Lower leg skin (tissue), 3 donors: ENCODE data around the gene NBEAL1.
"Not testable (repeated sequence)": the region's sequence is repeated elsewhere in the genome, so short reads cannot be mapped to it uniquely, and the experiment has no call there.

ENCODE experiments used
- POLR2A ChIP-seq, 2 donors: fragments of 450-650 bp; IDR thresholded peaks; one replicate each; pipeline ENCODE4 v1.6.1; 2016 to 2017; ENCODE audit warnings: antibody characterized with exemption in 2 of 2, mild to moderate bottlenecking in 1 of 2, moderate library complexity in 1 of 2
- TF ChIP-seq, protein P1 (sequence below), 3 donors: fragments of 450-650 bp; IDR thresholded peaks; one replicate each; pipeline ENCODE4 v1.5.1; 2016; ENCODE audit warnings: antibody characterized with exemption in 3 of 3, mild to moderate bottlenecking in 3 of 3, moderate library complexity in 2 of 3

DNA sequence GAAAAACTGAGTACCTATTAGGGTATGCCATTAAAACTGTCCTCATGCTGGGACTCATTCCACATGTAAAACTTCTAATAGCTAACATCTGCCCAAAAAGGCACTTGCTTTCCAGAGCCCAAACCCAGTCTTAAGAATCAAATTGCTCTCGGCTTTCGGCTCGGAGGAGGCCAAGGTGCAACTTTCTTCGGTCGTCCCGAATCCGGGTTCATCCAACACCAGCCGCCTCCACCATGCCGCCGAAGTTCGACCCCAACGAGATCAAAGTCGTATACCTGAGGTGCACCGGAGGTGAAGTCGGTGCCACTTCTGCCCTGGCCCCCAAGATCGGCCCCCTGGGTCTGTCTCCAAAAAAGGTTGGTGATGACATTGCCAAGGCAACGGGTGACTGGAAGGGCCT lies 175.9 kb downstream of the NBEAL1 start:
- TF ChIP-seq POLR2A (IDR thresholded peaks at IDR 0.05): not testable (repeated sequence)
- TF ChIP-seq, protein P1, sequence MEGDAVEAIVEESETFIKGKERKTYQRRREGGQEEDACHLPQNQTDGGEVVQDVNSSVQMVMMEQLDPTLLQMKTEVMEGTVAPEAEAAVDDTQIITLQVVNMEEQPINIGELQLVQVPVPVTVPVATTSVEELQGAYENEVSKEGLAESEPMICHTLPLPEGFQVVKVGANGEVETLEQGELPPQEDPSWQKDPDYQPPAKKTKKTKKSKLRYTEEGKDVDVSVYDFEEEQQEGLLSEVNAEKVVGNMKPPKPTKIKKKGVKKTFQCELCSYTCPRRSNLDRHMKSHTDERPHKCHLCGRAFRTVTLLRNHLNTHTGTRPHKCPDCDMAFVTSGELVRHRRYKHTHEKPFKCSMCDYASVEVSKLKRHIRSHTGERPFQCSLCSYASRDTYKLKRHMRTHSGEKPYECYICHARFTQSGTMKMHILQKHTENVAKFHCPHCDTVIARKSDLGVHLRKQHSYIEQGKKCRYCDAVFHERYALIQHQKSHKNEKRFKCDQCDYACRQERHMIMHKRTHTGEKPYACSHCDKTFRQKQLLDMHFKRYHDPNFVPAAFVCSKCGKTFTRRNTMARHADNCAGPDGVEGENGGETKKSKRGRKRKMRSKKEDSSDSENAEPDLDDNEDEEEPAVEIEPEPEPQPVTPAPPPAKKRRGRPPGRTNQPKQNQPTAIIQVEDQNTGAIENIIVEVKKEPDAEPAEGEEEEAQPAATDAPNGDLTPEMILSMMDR (IDR thresholded peaks at IDR 0.05): not testable (repeated sequence)
